GM19463 (cell line): Measurements from ENCODE around the gene CMPK1.
"Not testable (repeated sequence)": the region's sequence is repeated elsewhere in the genome, so short reads cannot be mapped to it uniquely, and the experiment has no call there.

ENCODE experiments used
- ATAC-seq: cut with Tn5 transposase; IDR thresholded peaks from one replicate; pipeline ENCODE4 v1.9.1; 2021; ENCODE audit warnings: mild to moderate bottlenecking, moderate library complexity; ENCODE audit not compliant: unreplicated experiment

The CMPK1 gene, protein sequence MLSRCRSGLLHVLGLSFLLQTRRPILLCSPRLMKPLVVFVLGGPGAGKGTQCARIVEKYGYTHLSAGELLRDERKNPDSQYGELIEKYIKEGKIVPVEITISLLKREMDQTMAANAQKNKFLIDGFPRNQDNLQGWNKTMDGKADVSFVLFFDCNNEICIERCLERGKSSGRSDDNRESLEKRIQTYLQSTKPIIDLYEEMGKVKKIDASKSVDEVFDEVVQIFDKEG

DNA sequence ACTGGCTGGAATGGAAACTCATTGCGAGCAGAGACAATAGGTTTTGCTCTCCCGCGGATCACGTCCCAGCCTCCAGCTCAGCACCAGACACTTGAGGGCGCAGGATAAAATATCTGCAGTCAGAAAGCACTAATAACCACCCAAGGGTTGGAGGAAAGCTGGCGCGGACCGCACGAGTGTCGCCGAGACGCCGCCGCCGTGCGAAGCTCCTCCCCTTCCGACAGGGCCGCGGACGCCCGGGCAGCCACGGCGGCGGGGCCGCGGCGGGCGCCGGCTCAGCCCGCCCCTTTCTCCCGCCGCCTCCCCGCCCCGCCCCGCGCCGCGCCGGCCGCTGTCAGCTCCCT, at the start of gene CMPK1:
Gene CMPK1, plus strand, starts transcription at position 213 of the 344 bp plus-strand sequence. CDS start 156 bp downstream, outside the sequence.
- peak; percentile 73 for ATAC-seq

DNA sequence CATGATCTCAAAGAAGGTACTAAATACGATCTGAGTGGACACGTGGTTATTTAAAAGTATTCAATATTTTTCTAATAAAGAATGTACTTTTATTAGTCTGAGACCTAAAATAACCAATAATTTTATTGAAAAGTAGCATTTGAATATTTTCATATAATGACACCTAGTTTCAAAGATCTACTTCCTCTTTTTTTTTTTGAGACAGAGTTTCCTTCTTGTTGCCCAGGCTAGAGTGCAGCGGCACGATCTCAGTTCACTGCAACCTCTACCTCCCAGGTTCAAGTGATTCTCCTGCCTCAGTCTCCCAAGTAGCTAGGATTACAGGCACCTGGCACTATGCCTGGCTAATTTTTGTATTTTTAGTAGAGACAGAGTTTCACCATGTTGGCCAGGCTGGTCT, 45.5 kb upstream of the CMPK1 start:
- ATAC-seq = not testable (repeated sequence)

DNA sequence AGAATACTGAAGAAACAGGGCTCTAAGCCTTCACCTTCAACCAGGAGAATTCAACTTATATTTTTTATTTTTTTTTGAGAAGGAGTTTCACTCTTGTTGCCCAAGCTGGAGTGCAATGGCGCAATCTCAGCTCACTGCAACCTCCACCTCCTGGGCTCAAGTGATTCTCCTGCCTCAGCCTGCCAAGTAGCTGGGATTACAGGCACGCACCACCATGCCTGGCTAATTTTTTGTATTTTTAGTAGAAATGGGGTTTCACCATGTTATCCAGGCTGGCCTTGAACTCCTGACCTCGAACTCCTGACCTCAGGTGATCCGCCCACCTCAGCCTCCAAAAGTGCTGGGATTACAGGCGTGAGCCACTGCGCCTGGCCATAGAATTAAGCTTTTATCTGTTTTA, 38.7 kb upstream of the CMPK1 start:
- not testable (repeated sequence) for ATAC-seq

DNA sequence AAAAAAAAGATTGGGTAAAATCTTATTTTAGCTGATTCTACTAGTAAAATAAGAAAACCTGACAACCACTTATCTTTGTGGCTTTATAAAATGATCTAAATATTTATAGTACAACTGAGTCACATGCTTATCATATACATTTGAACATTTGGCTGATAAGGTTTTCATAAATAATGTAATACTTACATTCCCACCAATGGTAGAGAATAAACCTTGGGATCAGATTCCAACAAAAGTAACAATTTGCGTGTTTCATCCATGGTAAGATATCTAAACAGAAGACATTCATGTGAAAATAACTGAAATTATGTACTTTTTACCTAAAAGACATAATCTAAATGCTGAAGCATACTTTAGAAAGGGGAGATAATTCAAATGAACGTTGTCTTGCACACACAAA, 38.0 kb upstream of the CMPK1 start:
- ATAC-seq = no peak

- ATAC-seq = no peak
These were observed 35.4 kb upstream of the CMPK1 start for GRCh38 chr1:47298025-47298699.

DNA sequence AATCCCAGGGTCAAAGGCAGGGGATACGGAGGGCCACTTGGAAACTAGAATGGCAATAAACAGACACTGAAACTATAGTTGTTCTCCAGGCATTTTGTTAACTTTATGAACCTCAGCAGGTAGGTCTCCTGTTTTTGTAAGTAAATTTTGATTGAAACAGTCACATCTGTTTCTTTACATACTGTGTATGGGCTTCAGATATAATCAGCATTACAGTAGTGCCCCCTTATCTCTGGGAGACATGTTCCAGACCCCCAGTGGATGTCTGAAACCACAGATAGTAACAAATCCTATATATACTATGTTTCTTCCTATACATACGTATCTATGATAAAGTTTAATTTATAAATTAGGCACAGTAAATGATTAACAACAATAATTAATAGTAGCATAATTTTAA, 31.1 kb upstream of the CMPK1 start:
- ATAC-seq = no peak

DNA sequence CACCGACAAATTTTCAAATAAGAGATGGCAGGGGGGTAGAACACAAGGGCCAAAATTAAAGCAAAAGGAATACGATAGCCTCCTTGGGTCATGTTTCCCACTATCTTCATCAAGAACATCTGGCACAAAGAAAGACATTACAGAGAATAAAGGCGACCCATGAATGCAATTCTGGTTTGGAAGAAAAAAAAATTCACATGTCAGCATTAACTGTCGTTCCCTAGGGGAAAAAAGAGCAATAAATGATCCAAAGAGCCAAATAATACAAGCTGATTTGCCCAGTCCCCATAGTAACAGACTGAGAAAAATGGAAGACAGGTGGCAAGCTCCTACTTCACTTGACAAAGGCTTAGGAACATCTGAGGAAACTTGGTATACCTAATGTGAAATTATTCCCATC, 24.2 kb upstream of the CMPK1 start:
- ATAC-seq = no peak

GRCh38 chr1:47313915-47314664, 19.5 kb upstream of the CMPK1 start, which contains the start of gene STIL:
STIL (minus strand) TSS chr1:47314147; CDS start chr1:47310319, 3,828 bp downstream.
- peak; percentile 98 for ATAC-seq

GRCh38 chr1:47317841-47318240, 15.7 kb upstream of the CMPK1 start:
- ATAC-seq = no peak

DNA sequence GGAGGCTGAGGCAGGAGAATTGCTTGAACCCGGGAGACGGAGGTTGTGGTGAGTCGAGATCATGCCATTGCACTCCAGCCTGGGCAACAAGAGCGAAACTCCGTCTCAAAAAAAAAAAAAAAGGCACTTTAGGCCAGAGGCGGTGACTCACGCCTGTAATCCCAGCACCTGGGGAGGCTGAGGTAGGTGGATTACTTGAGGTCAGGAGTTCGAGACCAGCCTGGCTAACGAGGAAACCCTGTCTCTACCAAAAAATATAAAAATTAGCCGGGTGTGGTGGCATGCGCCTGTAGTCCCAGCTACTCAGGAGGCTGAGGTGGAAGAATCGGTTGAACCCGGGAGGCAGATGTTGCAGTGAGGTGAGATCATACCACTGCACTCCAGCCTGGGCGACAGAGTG, 13.6 kb upstream of the CMPK1 start:
- ATAC-seq = not testable (repeated sequence)

GRCh38 chr1:47323599-47324031, 10.0 kb upstream of the CMPK1 start:
- no peak for ATAC-seq

DNA sequence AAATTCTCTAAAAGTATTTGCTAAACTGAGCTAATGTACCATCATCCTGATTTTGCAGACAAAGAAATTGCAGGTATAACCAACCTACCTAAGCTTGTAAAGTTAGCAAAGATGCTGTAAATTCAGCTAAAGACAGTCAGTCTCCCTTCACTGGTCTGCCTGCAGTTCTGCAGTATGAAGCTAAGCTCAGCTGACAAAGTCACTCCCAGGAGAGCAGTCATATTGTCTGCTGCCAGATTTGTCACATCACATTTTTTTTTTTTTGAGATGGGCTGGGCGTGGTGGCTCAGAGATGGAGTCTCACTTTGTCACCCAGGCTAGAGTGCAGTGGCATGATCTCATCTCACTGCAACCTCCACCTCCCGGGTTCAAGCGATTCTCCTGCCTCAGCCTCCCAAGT, 8.9 kb upstream of the CMPK1 start:
- no peak for ATAC-seq

- no peak for ATAC-seq
These were observed 8.1 kb upstream of the CMPK1 start for GRCh38 chr1:47325528-47325927.

- ATAC-seq = no peak
These were observed 7.3 kb upstream of the CMPK1 start for GRCh38 chr1:47326271-47326670.

GRCh38 chr1:47328992-47329391, 4.6 kb upstream of the CMPK1 start:
- no peak for ATAC-seq

DNA sequence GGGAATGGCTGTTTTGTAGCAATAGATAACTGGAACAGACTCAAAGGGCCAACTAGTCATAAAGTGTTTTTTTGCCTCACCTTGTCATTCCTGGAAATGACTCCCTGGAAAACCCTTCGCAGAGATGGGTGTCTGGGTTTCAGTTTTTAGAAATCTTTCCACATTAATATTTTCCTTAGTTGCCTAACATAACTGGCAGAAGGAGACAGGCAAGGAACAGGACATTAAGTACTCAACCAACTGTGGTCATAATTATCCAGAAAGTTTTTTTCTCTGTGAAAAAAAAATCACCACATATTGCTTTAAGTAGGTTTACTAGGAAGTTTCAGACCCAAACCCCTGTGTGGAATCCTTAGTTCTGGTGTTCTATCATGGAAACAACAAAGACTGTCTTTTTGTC, 3.4 kb upstream of the CMPK1 start:
- no peak for ATAC-seq

DNA sequence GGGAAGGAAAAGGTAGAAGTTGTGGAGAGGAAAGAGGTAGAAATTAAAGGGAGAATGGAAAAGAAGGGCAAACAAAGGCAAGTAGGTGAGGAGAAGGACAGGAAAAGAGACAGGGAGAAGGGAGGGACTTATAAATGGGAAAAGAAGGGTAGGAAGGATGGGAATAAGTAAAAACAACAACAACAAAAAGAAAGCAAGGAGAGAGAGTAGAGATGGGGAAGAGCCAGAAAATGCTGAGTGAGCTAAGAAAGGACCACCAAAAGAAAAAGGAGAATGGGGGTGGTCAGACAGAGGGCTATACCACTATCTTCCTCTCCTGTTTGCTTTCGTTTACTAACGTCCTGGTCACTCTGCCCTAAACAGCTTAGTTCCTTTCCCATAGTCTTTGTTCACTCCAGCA, 1.7 kb upstream of the CMPK1 start:
- ATAC-seq = no peak

- no peak for ATAC-seq
These were observed 612 bp upstream of the CMPK1 start for GRCh38 chr1:47332779-47333577.

- ATAC-seq = peak; percentile 77
These were observed 553 bp downstream of the CMPK1 start for GRCh38 chr1:47333922-47334764.

- no peak for ATAC-seq
These were observed 1.3 kb downstream of the CMPK1 start for GRCh38 chr1:47334765-47335435.
